Epithelial cell of prostate (primary cell): ENCODE measurements around the gene MYT1.
"Not testable (repeated sequence)": the region's sequence is repeated elsewhere in the genome, so short reads cannot be mapped to it uniquely, and the experiment has no call there.

ENCODE experiments used
- DNase-seq: peaks from one replicate; pipeline ENCODE4 v3.0.0-alpha.2; 2011; ENCODE audit warnings: low read depth, low spot score
- H3K27ac ChIP-seq: fragments of 450-650 bp; 2 replicates; pipeline ENCODE4 v1.5.1; 2017; ENCODE audit warnings: mild to moderate bottlenecking

The MYT1 gene

GRCh38 chr20:64164123-64164836 is at the start of gene MYT1:
Gene MYT1, plus strand, starts transcription at chr20:64164452. Its CDS starts 34,410 bp downstream, at chr20:64198862.
- no peak within 1 kb of the TSS for H3K27ac ChIP-seq
- DNase-seq: no peak

- DNase-seq: no peak
- no peak overlapping the region for H3K27ac ChIP-seq
These were observed 48.9 kb upstream of the MYT1 start for GRCh38 chr20:64115171-64115911.

DNA sequence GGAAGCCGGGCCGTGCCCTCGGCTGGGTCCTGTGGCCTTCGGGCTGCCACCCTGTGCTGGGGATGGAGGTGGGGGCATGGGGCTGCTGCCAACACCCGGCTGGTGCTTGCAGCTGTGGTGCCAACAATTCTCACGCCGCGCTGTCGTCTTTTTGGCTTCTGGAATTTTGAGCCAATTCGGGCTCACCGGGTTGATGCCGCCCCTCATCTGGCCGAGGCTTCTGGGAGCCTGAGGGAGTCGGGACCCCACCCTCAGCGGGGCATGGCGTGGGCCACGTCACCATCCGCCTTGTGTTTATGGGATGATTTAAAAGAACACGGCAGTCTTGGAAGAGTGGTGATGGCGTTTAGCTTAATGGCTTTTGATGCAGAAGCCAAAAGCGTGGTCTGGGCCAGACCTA is 48.2 kb upstream of the MYT1 start:
- H3K27ac ChIP-seq: no peak overlapping the region
- no peak for DNase-seq

DNA sequence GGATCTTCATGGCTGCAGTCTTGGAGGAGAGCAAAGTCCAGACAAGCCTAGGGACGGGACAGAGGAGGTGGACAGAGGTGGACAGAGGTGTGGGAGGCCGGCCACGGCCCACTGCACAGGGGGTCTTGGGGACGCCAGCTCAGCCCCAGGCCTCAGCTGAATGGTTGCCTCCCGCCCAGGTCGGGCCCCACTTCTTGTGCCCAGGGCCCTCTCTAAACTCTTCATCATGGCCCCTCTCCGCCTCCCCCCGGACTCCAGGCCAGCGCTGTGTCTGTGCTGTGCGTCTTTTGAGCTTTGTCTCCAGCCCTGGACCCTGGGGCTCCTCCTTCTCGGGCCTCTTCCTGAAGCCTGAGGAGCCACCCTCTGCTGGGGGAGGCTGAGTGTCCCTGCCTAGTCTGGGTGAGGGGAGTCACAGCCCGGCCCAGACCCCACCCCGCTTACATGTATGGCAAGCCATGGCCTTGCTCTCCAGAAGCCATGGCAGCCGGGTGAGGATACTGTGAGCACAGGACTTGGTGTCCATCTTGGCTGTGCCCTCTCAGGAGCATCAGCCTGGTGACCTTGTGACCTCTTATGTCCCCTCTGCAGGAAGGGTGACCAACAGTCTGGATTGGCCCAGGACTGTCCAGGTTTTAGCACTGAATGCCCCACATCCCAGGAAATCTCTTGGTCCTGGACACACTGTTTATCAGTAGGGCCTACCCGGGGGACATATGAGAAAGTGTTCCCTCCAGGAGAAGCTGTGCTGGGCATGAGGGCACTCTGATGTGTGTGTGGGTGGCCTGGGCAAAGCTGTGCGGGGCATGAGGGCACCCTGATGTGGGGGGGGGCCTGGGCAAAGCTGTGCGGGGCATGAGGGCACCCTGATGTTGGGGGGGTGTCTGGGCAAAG is 47.5 kb upstream of the MYT1 start:
- H3K27ac ChIP-seq: no peak overlapping the region
- no peak for DNase-seq

- not testable (repeated sequence) for DNase-seq, H3K27ac ChIP-seq
These were observed 46.8 kb upstream of the MYT1 start for GRCh38 chr20:64117432-64117777.

DNA sequence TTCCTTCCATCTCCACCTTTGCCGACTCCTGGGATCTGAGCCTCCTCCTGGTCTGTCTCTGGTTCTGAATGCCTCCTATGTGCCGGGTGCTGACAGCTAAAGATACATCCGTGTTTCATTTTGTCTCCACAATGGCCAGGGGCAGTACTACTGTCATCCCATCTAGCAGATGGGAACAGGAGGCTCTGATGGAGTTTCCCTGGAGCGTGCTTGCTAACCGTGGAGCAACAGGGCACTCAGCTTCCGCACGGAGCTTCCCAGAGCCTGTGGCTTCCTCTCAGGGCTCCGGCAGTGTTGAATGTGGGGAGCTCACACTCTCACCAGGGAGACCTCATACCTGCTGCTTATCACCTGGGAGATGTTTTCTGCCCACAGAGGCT is 45.0 kb upstream of the MYT1 start:
- DNase-seq: no peak
- no peak overlapping the region for H3K27ac ChIP-seq

- no peak overlapping the region for H3K27ac ChIP-seq
- DNase-seq: no peak
These were observed 44.4 kb upstream of the MYT1 start for GRCh38 chr20:64119681-64120341.

DNA sequence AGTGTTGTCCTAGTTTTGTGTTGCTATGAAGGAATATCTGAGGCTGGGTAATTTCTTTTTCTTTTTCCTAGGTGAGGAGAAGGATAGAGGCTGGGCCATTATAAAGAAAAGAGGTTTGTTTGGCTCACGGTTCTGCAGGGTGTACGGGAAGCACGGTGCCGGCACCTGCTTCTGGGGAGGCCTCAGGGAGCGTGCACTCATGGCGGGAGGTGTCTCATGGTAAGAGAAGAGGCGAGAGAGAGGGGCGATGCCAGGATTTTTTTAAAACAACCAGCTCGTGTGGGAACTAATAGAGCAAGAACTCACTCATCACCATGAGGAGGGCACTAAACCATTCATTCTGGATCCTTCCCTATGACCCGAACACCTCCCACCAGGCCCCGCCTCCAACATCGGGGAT is 42.7 kb upstream of the MYT1 start:
- no peak for DNase-seq
- no peak overlapping the region for H3K27ac ChIP-seq

- H3K27ac ChIP-seq, DNase-seq: not testable (repeated sequence)
These were observed 41.3 kb upstream of the MYT1 start for GRCh38 chr20:64122927-64123326.

GRCh38 chr20:64123517-64123916 is 40.7 kb upstream of the MYT1 start:
- not testable (repeated sequence) for H3K27ac ChIP-seq

GRCh38 chr20:64129146-64129782 is 35.0 kb upstream of the MYT1 start:
- no peak overlapping the region for H3K27ac ChIP-seq
- DNase-seq: no peak

More at GRCh38 chr20:64123517-64123916, 40.7 kb upstream of the MYT1 start:
- not testable (repeated sequence) for DNase-seq

- H3K27ac ChIP-seq: no peak overlapping the region
- DNase-seq: no peak
These were observed 34.0 kb upstream of the MYT1 start for GRCh38 chr20:64130271-64130670.

DNA sequence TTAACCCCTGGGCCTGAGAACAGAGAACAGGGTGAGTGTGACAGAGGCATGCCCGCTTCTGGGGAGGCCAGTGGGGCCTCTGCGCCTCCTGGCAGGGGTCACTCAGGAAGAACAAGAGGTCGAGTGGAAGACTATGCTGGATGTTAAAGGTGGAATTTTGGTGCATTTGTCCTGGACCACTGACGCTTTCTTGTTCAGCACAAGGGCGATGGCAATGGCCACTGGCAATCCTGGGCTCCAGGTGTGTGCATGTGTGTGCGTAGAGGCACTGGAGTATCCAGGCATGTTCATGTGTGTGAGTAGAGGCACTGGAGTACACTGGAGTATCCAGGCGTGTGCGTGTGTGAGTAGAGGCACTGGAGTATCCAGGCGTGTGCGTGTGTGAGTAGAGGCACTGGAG is 33.4 kb upstream of the MYT1 start:
- no peak for DNase-seq
- H3K27ac ChIP-seq: no peak overlapping the region

- DNase-seq: no peak
- no peak overlapping the region for H3K27ac ChIP-seq
These were observed 32.8 kb upstream of the MYT1 start for GRCh38 chr20:64131406-64131805.

DNA sequence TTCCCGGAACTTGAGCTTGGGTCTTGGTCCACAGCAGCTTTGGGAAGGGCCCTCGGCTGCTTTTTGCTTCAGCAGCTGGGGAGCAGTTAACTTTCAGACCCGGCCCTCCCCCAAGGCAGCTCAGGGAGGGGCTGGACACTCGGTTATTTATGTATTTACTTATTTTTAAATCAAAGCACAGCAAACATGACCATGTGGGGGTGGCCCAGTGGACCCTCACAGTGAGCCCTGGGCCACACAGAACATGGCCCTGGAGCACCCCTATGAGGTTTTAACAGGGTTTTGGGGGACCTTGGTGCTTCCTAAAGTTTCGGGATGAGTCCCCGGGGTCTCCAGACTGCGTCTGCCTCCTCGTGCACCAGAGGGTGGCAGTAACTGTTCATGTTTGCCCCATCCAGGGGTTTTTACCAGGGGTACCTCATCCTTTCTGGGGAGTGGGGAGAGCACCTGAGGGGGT is 30.3 kb upstream of the MYT1 start:
- H3K27ac ChIP-seq: no peak overlapping the region
- DNase-seq: no peak

DNA sequence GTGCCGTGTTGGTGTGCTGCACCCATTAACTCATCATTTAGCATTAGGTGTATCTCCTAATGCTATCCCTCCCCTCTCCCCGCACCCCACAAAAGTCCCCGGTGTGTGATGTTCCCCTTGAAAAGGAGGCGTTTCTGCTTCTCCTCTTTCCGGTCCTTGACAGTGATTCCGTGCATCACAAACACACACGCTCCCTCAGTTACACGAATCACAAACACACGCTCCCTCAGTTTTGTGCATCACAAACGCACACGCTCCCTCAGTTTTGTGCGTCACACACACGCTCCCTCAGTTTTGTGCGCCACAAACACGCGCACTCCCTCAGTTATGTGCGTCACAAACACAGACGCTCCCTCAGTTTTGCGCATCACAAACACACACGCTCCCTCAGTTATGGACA is 29.5 kb upstream of the MYT1 start:
- not testable (repeated sequence) for H3K27ac ChIP-seq, DNase-seq

DNA sequence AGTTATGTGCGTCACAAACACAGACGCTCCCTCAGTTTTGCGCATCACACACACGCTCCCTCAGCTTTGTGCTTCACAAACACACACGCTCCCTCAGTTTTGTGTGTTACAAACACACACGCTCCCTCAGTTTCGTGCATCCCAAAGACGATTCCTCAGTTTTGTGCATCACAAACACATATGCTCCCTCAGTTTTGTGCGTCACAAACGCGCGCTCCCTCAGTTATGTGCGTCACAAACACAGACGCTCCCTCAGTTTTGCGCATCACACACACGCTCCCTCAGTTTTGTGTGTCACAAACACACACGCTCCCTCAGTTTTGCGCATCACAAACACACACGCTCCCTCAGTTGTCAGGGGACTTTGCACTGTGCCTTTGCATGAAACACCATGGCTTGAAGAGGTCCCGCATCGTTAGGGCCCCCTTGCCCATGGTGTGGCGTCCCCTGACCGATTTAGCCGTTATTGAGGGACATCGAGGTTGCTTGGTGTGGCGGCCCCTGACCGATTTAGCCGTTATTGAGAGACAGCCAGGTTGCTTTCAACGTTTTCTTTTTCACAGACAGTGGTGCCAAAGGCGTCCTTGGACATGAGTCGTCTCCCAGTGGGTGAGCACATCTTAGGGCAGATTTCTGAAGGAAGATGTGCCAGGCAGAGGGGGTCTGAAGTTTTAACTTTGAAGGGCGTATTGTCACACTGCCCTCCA is 28.1 kb upstream of the MYT1 start:
- H3K27ac ChIP-seq: no peak overlapping the region
- no peak for DNase-seq

DNA sequence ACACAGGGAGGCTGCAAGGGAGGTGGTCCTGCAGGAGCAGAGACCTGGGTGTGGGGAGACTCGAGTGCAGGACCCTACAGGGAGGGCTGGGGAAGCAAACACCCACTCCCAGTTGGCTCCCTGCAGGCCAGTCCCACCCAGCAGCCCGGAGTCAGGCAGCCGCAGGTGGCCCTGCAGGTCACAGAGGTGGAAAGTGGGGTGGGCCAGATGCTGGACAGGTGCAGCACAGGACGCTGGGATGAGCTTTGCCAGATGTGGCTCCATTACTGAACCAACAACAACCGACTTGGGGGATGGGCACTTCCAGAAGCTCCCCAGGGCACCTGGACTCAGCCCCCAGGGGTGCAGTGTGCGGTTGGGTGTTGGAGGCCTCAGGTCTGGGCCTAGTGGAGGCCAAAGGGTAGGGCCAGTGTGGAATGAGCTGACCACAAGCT is 26.6 kb upstream of the MYT1 start:
- no peak for DNase-seq
- H3K27ac ChIP-seq: no peak overlapping the region

- H3K27ac ChIP-seq: no peak overlapping the region
- DNase-seq: no peak
These were observed 25.9 kb upstream of the MYT1 start for GRCh38 chr20:64138276-64138815.
